ENCODE results near the gene TNPO1. TPM values are rescaled to one million over a fixed set of nuclear protein-coding genes. Genes with fewer than 3 reads are reported as not detected.
"Not testable (repeated sequence)": the region's sequence is repeated elsewhere in the genome, so short reads cannot be mapped to it uniquely, and the experiment has no call there.

TNPO1 gene
- total and polyA plus RNA-seq, 9 of the 15 experiments (the other 6 are each of a cell fraction or from before 2014, with no cell fraction given) = 20.8 to 176 (median 97.9) TPM

- no peak for TF ChIP-seq KHSRP (IDR thresholded peaks at IDR 0.05)
- TF ChIP-seq NFATC3 (IDR thresholded peaks at IDR 0.05) = no peak
These were observed 20.5 kb upstream of the TNPO1 start (continued) for GRCh38 chr5:72796001-72796400.

- ATAC-seq = no peak
- DNase-seq (ENCODE audit: extremely low read depth in 1 of 4, low spot score in 3 of 4) = no peak
- no peaks in the 10 kb centered on the region for H4K20me1 ChIP-seq (replicated peaks; ENCODE audit: control insufficient read depth, insufficient read depth, low read length)
- H3K36me3 ChIP-seq (ENCODE audit: control insufficient read depth, insufficient read depth, low read length) = no peaks in the 10 kb centered on the region
- H3K9ac ChIP-seq (ENCODE audit: insufficient read depth in 1 of 2, low read depth in 2 of 2, low read length in 2 of 2) = no peak overlapping the region
- BruUV-seq (replicated peaks) = no TSS peak
- H3K9me1 ChIP-seq (ENCODE audit: control insufficient read depth, insufficient read depth, low read length) = no peaks in the 10 kb centered on the region
- no peak for FAIRE-seq
- peaks cover 10 to 11% of the 10 kb centered on the region in 2 experiments; a peak in 2 of 5 replicates for H3K27me3 ChIP-seq (ENCODE audit: control insufficient read depth in 2 of 2, insufficient read depth in 2 of 2, low read length in 2 of 2)
- H3K4me3 ChIP-seq = no peak overlapping the region
- H3K79me2 ChIP-seq (ENCODE audit: control insufficient read depth, insufficient read depth, low read length) = no peaks in the 10 kb centered on the region
- H2AFZ ChIP-seq (ENCODE audit: low read depth, low read length) = no peak overlapping the region
- intact Hi-C loops (cut with micrococcal nuclease) (no loop called here), in situ Hi-C loops (cut with MboI) (no loop called here)
- TF ChIP-seq SRSF9 (IDR thresholded peaks at IDR 0.05; ENCODE audit: borderline replicate concordance, low read depth, low read length) (no peak), CREB1 (IDR thresholded peaks at IDR 0.05) (no peak), CREB1 (CRISPR knock-in tag; IDR thresholded peaks at IDR 0.05) (no peak), POLR2AphosphoS2 (IDR thresholded peaks at IDR 0.05; ENCODE audit: low read length) (no peak), BRF1 (IDR thresholded peaks at IDR 0.05; ENCODE audit: borderline replicate concordance, extremely low read depth, insufficient read length) (no peak), SMARCB1 (IDR thresholded peaks at IDR 0.05; ENCODE audit: insufficient read length, low read depth) (no peak), MEF2D (tag; conservative IDR thresholded peaks at IDR 0.05; ENCODE audit: low read depth) (no peak), RERE (CRISPR knock-in tag; IDR thresholded peaks at IDR 0.05; ENCODE audit: borderline replicate concordance) (no peak)
- 0% methylated on average over 1 of the region's 1 CpG for WGBS (ENCODE audit: insufficient coverage, low coverage, missing lambda C conversion rate)
- no peak overlapping the region for H3K4me2 ChIP-seq (ENCODE audit: insufficient read depth, low read length)
- no peaks in the 10 kb centered on the region for H3K4me1 ChIP-seq (replicated peaks in 1 of 2; ENCODE audit: control insufficient read depth in 2 of 2, insufficient read depth in 2 of 2, low read length in 2 of 2)
- POLR2A ChIA-PET = no interaction called here
- H3K27ac ChIP-seq (ENCODE audit: extremely low read depth, low read depth, low read length) = no peak overlapping the region
- no peaks in the 10 kb centered on the region for H3K9me3 ChIP-seq (replicated peaks; ENCODE audit: control insufficient read depth, insufficient read depth, low read depth, low read length)
- CTCF ChIA-PET (ENCODE audit: low intra/inter-chr PET ratio) = no interaction called here
These were observed 16.7 kb upstream of the TNPO1 start for GRCh38 chr5:72799721-72800120.

GRCh38 chr5:72808637-72809036 is 7.8 kb upstream of the TNPO1 start:
- DNase-seq (ENCODE audit: extremely low read depth in 1 of 4, low spot score in 3 of 4); H3K36me3 ChIP-seq (ENCODE audit: control insufficient read depth, insufficient read depth, low read length); H3K9ac ChIP-seq (ENCODE audit: insufficient read depth in 1 of 2, low read depth in 2 of 2, low read length in 2 of 2); in situ Hi-C loops (cut with MboI); H3K27ac ChIP-seq (ENCODE audit: extremely low read depth, low read depth, low read length); H3K9me1 ChIP-seq (ENCODE audit: control insufficient read depth, insufficient read depth, low read length); intact Hi-C loops (cut with micrococcal nuclease); CTCF ChIA-PET (ENCODE audit: low intra/inter-chr PET ratio); H4K20me1 ChIP-seq (replicated peaks; ENCODE audit: control insufficient read depth, insufficient read depth, low read length); FAIRE-seq; H3K4me1 ChIP-seq (replicated peaks in 1 of 2; ENCODE audit: control insufficient read depth in 2 of 2, insufficient read depth in 2 of 2, low read length in 2 of 2); H3K9me3 ChIP-seq (replicated peaks; ENCODE audit: control insufficient read depth, insufficient read depth, low read depth, low read length); H3K79me2 ChIP-seq (ENCODE audit: control insufficient read depth, insufficient read depth, low read length); H3K4me3 ChIP-seq; BruUV-seq (replicated peaks); H3K4me2 ChIP-seq (ENCODE audit: insufficient read depth, low read length): not testable (repeated sequence)
- 0 out of 3 replicates have a peak, but pooled peaks have one; percentile 33 for ATAC-seq
- Histone ChIP-seq H2AFZ (ENCODE audit: low read depth, low read length) (peak overlapping the region; percentile 70; the same call in 1 of the 2 replicates), H3K27me3 (ENCODE audit: control insufficient read depth in 2 of 2, insufficient read depth in 2 of 2, low read length in 2 of 2) (peaks cover 5 to 11% of the 10 kb centered on the region in 2 experiments; a peak in 4 of 5 replicates)
- POLR2A ChIA-PET = interaction anchor here (0.6 to 1.2 kb wide), 2 partner anchors 10 to 26 kb away, joined by 3 read pairs; no protein-coding TSS in a partner anchor
- 9% methylated on average over 4 of the region's 4 CpGs for WGBS (ENCODE audit: insufficient coverage, low coverage, missing lambda C conversion rate)
